Fibroblast of lung (primary cell): Measurements from ENCODE around the gene ZNF366. TPM values are rescaled to one million over a fixed set of nuclear protein-coding genes. Genes with fewer than 3 reads are reported as not detected.

Experiments
- DNase-seq, 2 donors: peaks; one replicate each; pipeline versions ENCODE4 v3.0.0 to v3.0.0-alpha.2; 2010; ENCODE audit warnings: low read depth in 2 of 2
- H2AFZ ChIP-seq: 2 replicates; pipeline ENCODE4 v1.5.1; 2012; ENCODE audit warnings: low read length, control low read depth, inconsistent platforms
- H3K27ac ChIP-seq: 2 replicates; pipeline ENCODE4 v1.5.1; 2011; ENCODE audit warnings: low read length, control low read depth; ENCODE audit not compliant: insufficient read depth
- H3K27me3 ChIP-seq: 2 replicates; pipeline ENCODE4 v1.5.1; 2011; ENCODE audit warnings: mild to moderate bottlenecking, low read length; ENCODE audit not compliant: control insufficient read depth, insufficient read depth
- H3K36me3 ChIP-seq: 2 replicates; pipeline ENCODE4 v1.5.1; 2011; ENCODE audit warnings: low read length; ENCODE audit not compliant: control insufficient read depth, insufficient read depth
- H3K4me1 ChIP-seq: 2 replicates; pipeline ENCODE4 v1.5.1; 2011; ENCODE audit warnings: low read length; ENCODE audit not compliant: control insufficient read depth, insufficient read depth; ENCODE audit errors: extremely low read depth
- H3K4me2 ChIP-seq: 2 replicates; pipeline ENCODE4 v1.5.1; 2011; ENCODE audit warnings: low read length, control low read depth; ENCODE audit not compliant: insufficient read depth; ENCODE audit errors: extremely low read depth
- H3K4me3 ChIP-seq, 4 experiments: fragments of 200-600 bp in 1 of 4; sonication (generic) in 1 of 4; replicated peaks in 1 of 4; 2 replicates each; pipeline ENCODE4 v1.5.1; 2011 to 2016; ENCODE audit warnings: low read length in 4 of 4, low read depth in 3 of 4, mild to moderate bottlenecking in 3 of 4, control low read depth in 2 of 4, inconsistent platforms in 1 of 4, mixed read lengths in 1 of 4; ENCODE audit not compliant: insufficient read depth in 1 of 4; ENCODE audit errors: control extremely low read depth in 1 of 4
- H3K79me2 ChIP-seq: 2 replicates; pipeline ENCODE4 v1.5.1; 2012; ENCODE audit warnings: mild to moderate bottlenecking, low read length, inconsistent platforms; ENCODE audit not compliant: control insufficient read depth, insufficient read depth
- H3K9ac ChIP-seq: 2 replicates; pipeline ENCODE4 v1.5.1; 2011; ENCODE audit warnings: mild to moderate bottlenecking, low read length, control low read depth; ENCODE audit not compliant: insufficient read depth
- H3K9me3 ChIP-seq: 2 replicates; pipeline ENCODE4 v1.5.1; 2012; ENCODE audit warnings: low read depth, low read length; ENCODE audit not compliant: control insufficient read depth, insufficient read depth
- H4K20me1 ChIP-seq: 2 replicates; pipeline ENCODE4 v1.5.1; 2011; ENCODE audit warnings: low read length; ENCODE audit not compliant: control insufficient read depth, insufficient read depth; ENCODE audit errors: extremely low read depth
- EZH2 ChIP-seq: IDR thresholded peaks from 2 replicates; pipeline ENCODE4 v1.5.1; 2012; ENCODE audit warnings: low read length, control low read depth, mild to moderate bottlenecking; ENCODE audit errors: missing control alignments
- polyA minus RNA-seq: library from RNA; depleted of rRNA, polyadenylated mRNA; stranded (reverse); fragments of >200 nt; gene quantifications from 2 replicates; pipeline ENCODE4 v1.2.3, GENCODE V29; 2011; ENCODE audit warnings: low replicate concordance
- polyA plus RNA-seq, 2 donors: library from polyadenylated mRNA; depleted of rRNA in 1 of 2; stranded (reverse) in 1 of 2; unstranded in 1 of 2; fragments of >200 nt; gene quantifications; 2 replicates each; pipeline ENCODE4 v1.2.1, GENCODE V29; 2011 to 2012; ENCODE audit warnings: missing spikeins in 1 of 2
- total RNA-seq: library from RNA; depleted of rRNA; stranded (reverse); fragments of >200 nt; gene quantifications from 2 replicates; pipeline ENCODE4 v1.2.1, GENCODE V29; 2014
- TF ChIP-seq, protein P1 (sequence below), 2 donors: IDR thresholded peaks in 1 of 2; conservative IDR thresholded peaks in 1 of 2; 1 replicate in 1 of 2; 2 replicates in 1 of 2; pipeline ENCODE4 v1.5.1; 2011 to 2012; ENCODE audit warnings: low read length in 2 of 2, control low read depth in 1 of 2, inconsistent platforms in 1 of 2, low read depth in 1 of 2, mild to moderate bottlenecking in 1 of 2

The ZNF366 gene
- total RNA-seq (not detected in 2 replicates), polyA plus RNA-seq (not detected in 2 replicates), polyA minus RNA-seq (not detected in 2 replicates)
- polyA plus RNA-seq (2012), result not detected in 2 replicates

DNA sequence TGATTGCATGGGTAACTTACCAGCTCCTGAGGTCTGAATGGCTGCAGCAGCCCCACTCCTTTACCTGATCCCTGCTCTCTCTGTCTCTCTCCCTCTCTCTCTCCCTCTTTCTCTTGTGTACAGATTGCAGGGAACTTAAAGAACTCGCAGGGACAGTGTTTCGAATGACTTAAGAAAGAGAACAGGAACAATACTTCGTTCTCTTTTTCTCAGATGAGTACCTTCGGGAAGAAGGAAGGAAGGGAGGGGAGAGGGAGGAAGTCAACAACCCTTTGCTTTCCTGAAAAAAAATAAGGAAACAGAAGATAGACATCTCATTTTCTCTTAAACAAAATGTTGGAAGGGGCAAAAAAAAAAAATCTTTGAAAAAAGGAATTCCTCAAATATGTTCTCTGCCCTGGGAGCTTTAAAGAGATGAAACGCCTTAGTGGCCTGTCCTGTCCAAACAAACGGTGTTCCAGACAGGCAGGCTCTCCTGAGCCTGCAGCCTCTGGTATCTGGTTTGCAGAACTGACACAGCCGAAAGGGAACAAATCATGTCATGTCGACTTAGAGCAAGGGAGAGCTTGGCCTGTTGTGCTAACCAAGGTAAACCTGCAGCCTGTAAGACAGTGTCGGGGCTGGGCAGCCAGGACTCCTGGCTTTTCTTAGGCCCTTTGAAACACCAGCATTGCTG, at the start of gene ZNF366:
TSS of gene ZNF366 (minus strand) at position 180 of the 676 bp plus-strand sequence. CDS start 45,914 bp downstream, outside the sequence.
- H3K9ac ChIP-seq, result no peak within 1 kb of the TSS
- no peak within 1 kb of the TSS for H3K27ac ChIP-seq
- H3K36me3 ChIP-seq, result no peaks in the 10 kb centered on the region
- no peak within 1 kb of the TSS for H3K4me3 ChIP-seq
- H3K4me1 ChIP-seq, result peaks cover 8% of the 10 kb centered on the region
- H4K20me1 ChIP-seq, result no peaks in the 10 kb centered on the region
- H3K27me3 ChIP-seq, result no peaks in the 10 kb centered on the region
- TF ChIP-seq, protein P1, sequence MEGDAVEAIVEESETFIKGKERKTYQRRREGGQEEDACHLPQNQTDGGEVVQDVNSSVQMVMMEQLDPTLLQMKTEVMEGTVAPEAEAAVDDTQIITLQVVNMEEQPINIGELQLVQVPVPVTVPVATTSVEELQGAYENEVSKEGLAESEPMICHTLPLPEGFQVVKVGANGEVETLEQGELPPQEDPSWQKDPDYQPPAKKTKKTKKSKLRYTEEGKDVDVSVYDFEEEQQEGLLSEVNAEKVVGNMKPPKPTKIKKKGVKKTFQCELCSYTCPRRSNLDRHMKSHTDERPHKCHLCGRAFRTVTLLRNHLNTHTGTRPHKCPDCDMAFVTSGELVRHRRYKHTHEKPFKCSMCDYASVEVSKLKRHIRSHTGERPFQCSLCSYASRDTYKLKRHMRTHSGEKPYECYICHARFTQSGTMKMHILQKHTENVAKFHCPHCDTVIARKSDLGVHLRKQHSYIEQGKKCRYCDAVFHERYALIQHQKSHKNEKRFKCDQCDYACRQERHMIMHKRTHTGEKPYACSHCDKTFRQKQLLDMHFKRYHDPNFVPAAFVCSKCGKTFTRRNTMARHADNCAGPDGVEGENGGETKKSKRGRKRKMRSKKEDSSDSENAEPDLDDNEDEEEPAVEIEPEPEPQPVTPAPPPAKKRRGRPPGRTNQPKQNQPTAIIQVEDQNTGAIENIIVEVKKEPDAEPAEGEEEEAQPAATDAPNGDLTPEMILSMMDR (conservative IDR thresholded peaks at IDR 0.05 in 1 of 2, IDR thresholded peaks at IDR 0.05 in 1 of 2; ENCODE audit: low read depth in 1 of 2, low read length in 2 of 2), result no peak
- no peaks in the 10 kb centered on the region for H3K9me3 ChIP-seq
- no peak within 1 kb of the TSS for H2AFZ ChIP-seq
- H3K4me2 ChIP-seq, result no peak within 1 kb of the TSS
- DNase-seq, result no peak
- H3K79me2 ChIP-seq, result no peaks in the 10 kb centered on the region

- Histone ChIP-seq H3K9me3 (no peaks in the 10 kb centered on the region), H3K79me2 (no peaks in the 10 kb centered on the region), H3K27ac (peak overlapping the region; percentile 73), H3K36me3 (no peaks in the 10 kb centered on the region), H3K4me3 (peak overlapping the region in 3 of 4 experiments; percentile 23 to 38 (median 29)), H3K4me2 (peak overlapping the region; percentile 97), H3K9ac (peak overlapping the region; percentile 60), H4K20me1 (no peaks in the 10 kb centered on the region), H3K4me1 (peaks cover 10% of the 10 kb centered on the region), H3K27me3 (no peaks in the 10 kb centered on the region), H2AFZ (peak overlapping the region; percentile 93)
- TF ChIP-seq, protein P1 (conservative IDR thresholded peaks at IDR 0.05 in 1 of 2, IDR thresholded peaks at IDR 0.05 in 1 of 2; ENCODE audit: low read depth in 1 of 2, low read length in 2 of 2), result peak in 1 of 2 donors; percentile 18
- TF ChIP-seq EZH2, result no peak
- DNase-seq, result peak; percentile 61 to 74
Measured at GRCh38 chr5:72556351-72557166, 49.3 kb upstream of the ZNF366 start.

DNA sequence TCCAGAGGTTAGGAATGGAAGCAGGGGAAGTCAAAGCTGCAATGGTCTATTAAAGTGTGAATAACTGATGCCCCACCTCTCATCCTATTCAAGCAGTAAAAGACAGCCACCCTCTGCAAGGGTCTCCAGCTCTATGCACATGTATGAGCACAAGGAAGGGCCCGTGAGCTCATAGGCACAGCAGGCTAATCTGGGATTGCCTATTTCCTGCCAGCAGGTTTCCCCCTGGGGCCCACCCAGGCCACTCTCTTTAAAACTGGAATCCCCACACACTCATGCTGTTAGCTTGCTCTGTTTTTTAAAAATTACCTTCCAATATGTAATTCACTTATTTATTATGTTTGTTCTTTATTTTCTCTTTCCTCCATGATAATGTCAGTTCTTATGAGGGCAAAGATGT, 48.7 kb upstream of the ZNF366 start:
- H3K27me3 ChIP-seq, result no peaks in the 10 kb centered on the region
- H3K27ac ChIP-seq, result peak overlapping the region; percentile 73
- no peak overlapping the region for H3K4me3 ChIP-seq
- peaks cover 10% of the 10 kb centered on the region for H3K4me1 ChIP-seq
- peak overlapping the region; percentile 97 for H3K4me2 ChIP-seq
- no peaks in the 10 kb centered on the region for H3K9me3 ChIP-seq
- H3K36me3 ChIP-seq, result no peaks in the 10 kb centered on the region
- DNase-seq, result peak in 1 of 2 donors; percentile 11
- TF ChIP-seq, protein P1 (conservative IDR thresholded peaks at IDR 0.05 in 1 of 2, IDR thresholded peaks at IDR 0.05 in 1 of 2; ENCODE audit: low read depth in 1 of 2, low read length in 2 of 2), result no peak
- no peak for TF ChIP-seq EZH2
- H3K9ac ChIP-seq, result no peak overlapping the region
- H3K79me2 ChIP-seq, result no peaks in the 10 kb centered on the region
- no peaks in the 10 kb centered on the region for H4K20me1 ChIP-seq
- peak overlapping the region; percentile 93 for H2AFZ ChIP-seq
